ENCODE measurements around the gene WDR73. TPM values are rescaled to one million over a fixed set of nuclear protein-coding genes. Genes with fewer than 3 reads are reported as not detected.

WDR73 gene
- total and polyA plus RNA-seq, 2 of the 8 experiments (the other 6 are each of a cell fraction or from before 2014, with no cell fraction given) = 22.7 to 23.1 TPM

DNA sequence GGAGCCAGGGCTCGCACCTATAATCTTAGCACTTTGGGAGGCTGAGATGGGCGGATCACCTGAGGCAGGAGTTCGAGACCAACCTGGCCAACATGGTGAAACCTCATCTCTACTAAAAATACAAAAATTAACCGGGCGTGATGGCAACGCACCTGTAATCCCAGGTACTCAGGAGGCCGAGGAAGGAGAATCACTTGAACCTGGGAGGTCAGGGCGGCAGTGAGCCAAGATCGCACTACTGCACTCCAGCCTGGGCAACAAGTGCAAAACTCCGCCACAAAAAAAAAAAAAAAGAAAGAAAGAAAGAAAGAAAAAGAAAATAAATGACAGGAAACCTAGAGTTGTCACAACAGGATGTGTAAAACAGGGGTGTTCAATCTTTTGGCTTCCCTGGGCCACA is 6.9 kb upstream of the WDR73 start:
- Histone ChIP-seq H3K9me3 (ENCODE audit: insufficient read depth in 2 of 2, low read depth in 1 of 2, low read length in 1 of 2) (no peaks in the 10 kb centered on the region), H2BK12ac (ENCODE audit: low read depth, low read length) (no peak overlapping the region), H2BK5ac (ENCODE audit: low read depth, low read length) (no peak overlapping the region), H2BK120ac (replicated peaks; ENCODE audit: low read depth, low read length) (no peak overlapping the region), H2AFZ (ENCODE audit: low read length) (no peak overlapping the region), H3K9ac (replicated peaks in 1 of 4; ENCODE audit: extremely low read depth in 1 of 4, low read depth in 3 of 4, low read length in 3 of 4) (no peak overlapping the region), H3K56ac (replicated peaks; ENCODE audit: insufficient read length, low read depth, low read length) (no peak overlapping the region), H3K27me3 (replicated peaks in 1 of 4; ENCODE audit: control insufficient read depth in 3 of 4, extremely low read depth in 1 of 4, insufficient read depth in 3 of 4, low read length in 3 of 4) (peaks cover 0 to 13% (median 9%) of the 10 kb centered on the region in 4 experiments; a peak in 5 of 7 replicates), H2AK5ac (ENCODE audit: low read depth, low read length) (no peak overlapping the region), H3K4me1 (replicated peaks in 1 of 4; ENCODE audit: control insufficient read depth in 3 of 4, insufficient read depth in 4 of 4, low read length in 3 of 4) (peaks cover 0 to 14% (median 13%) of the 10 kb centered on the region in 4 experiments; a peak in 6 of 7 replicates), H3K23ac (ENCODE audit: insufficient read length) (no peak overlapping the region), H3K18ac (ENCODE audit: extremely low read depth, low read length) (no peak overlapping the region), H3K36me3 (ENCODE audit: control insufficient read depth in 2 of 4, insufficient read depth in 4 of 4, low read length in 3 of 4) (peaks cover 0 to 11% (median 5%) of the 10 kb centered on the region in 4 experiments; a peak in 5 of 8 replicates), H2BK20ac (ENCODE audit: low read length) (no peak overlapping the region), H3K14ac (ENCODE audit: insufficient read length) (no peak overlapping the region), H2BK15ac (ENCODE audit: low read length) (no peak overlapping the region), H4K5ac (ENCODE audit: insufficient read length, low read depth, low read length) (no peak overlapping the region), H3K27ac (ENCODE audit: low read depth, low read length) (no peak overlapping the region), H3K4me2 (ENCODE audit: insufficient read depth in 1 of 2, low read depth in 2 of 2, low read length in 2 of 2) (no peak overlapping the region), H3K23me2 (ENCODE audit: low read depth, low read length) (peaks cover 5% of the 10 kb centered on the region; the same call in 1 of the 2 replicates), H3K79me2 (ENCODE audit: control insufficient read depth in 1 of 2, insufficient read depth in 2 of 2, low read length in 2 of 2) (no peaks in the 10 kb centered on the region), H3K79me1 (ENCODE audit: low read depth, low read length) (0 out of 2 replicates have a peak, but pooled peaks cover 2% of the 10 kb centered on the region), H4K91ac (replicated peaks; ENCODE audit: insufficient read length, low read length) (no peak overlapping the region), H4K8ac (ENCODE audit: extremely low read depth, insufficient read depth, low read length) (no peak overlapping the region), H3K4ac (replicated peaks; ENCODE audit: insufficient read length, low read depth, low read length) (no peak overlapping the region), H4K20me1 (replicated peaks in 1 of 2; ENCODE audit: control insufficient read depth in 1 of 2, insufficient read depth in 2 of 2, low read length in 2 of 2) (peaks cover 0 to 2% of the 10 kb centered on the region in 2 experiments), H3K4me3 (ENCODE audit: extremely low read depth in 1 of 4, insufficient read depth in 2 of 4, low read depth in 3 of 4, low read length in 4 of 4) (no peak overlapping the region)
- ChIA-PET CTCF (ENCODE audit: partially characterized antibody) (interaction anchor here (0.5 to 10.6 kb wide), 5 partner anchors 39 to 1865 kb away, joined by 3 to 86 read pairs (median 4); no protein-coding TSS in a partner anchor), POLR2A (ENCODE audit: partially characterized antibody) (interaction anchor here (1.2 to 2.0 kb wide), 2 partner anchors 55 to 60 kb away, joined by 3 to 10 read pairs; partner anchors contain the start of gene SEC11A)
- FAIRE-seq (no peak), DNase-seq (ENCODE audit: low read depth in 1 of 2, low spot score in 2 of 2) (no peak)
- 94% methylated on average over 7 of the region's 10 CpGs; no CpG with 5 or more reads in 1 of the 2 experiments for WGBS, 2 experiments (ENCODE audit: extremely low coverage in 1 of 2, insufficient coverage in 1 of 2, insufficient read length in 1 of 2, insufficient replicate concordance in 2 of 2, low coverage in 1 of 2, low lambda C conversion rate in 2 of 2, missing lambda C conversion rate in 1 of 2)
- TF ChIP-seq NRF1 (IDR thresholded peaks at IDR 0.05; ENCODE audit: low read depth, low read length) (no peak), POLR2AphosphoS5 (IDR thresholded peaks at IDR 0.05; ENCODE audit: low read depth, low read length) (no peak), RNF2 (IDR thresholded peaks at IDR 0.05; ENCODE audit: borderline replicate concordance, low read depth, low read length, missing control alignments, poor library complexity, severe bottlenecking) (no peak), CBX5 (IDR thresholded peaks at IDR 0.05; ENCODE audit: low read depth, low read length) (no peak), CHD2 (IDR thresholded peaks at IDR 0.05; ENCODE audit: low read length) (no peak), SIN3A (conservative IDR thresholded peaks at IDR 0.05 in 1 of 2, IDR thresholded peaks at IDR 0.05 in 1 of 2; ENCODE audit: low read depth in 1 of 2, low read length in 2 of 2) (no peak), JUND (IDR thresholded peaks at IDR 0.05; ENCODE audit: low read length) (no peak), ASH2L (IDR thresholded peaks at IDR 0.05; ENCODE audit: low read length) (no peak), EP300 (IDR thresholded peaks at IDR 0.05; ENCODE audit: borderline replicate concordance in 1 of 2, low read depth in 2 of 2, low read length in 2 of 2) (no peak)
- TF ChIP-seq, protein P1, sequence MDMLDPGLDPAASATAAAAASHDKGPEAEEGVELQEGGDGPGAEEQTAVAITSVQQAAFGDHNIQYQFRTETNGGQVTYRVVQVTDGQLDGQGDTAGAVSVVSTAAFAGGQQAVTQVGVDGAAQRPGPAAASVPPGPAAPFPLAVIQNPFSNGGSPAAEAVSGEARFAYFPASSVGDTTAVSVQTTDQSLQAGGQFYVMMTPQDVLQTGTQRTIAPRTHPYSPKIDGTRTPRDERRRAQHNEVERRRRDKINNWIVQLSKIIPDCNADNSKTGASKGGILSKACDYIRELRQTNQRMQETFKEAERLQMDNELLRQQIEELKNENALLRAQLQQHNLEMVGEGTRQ (IDR thresholded peaks at IDR 0.05; ENCODE audit: low read length) = no peak
- TF ChIP-seq, protein P2, sequence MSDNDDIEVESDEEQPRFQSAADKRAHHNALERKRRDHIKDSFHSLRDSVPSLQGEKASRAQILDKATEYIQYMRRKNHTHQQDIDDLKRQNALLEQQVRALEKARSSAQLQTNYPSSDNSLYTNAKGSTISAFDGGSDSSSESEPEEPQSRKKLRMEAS (IDR thresholded peaks at IDR 0.05) = no peak
